DOHH2 (cell line): ENCODE results near the gene ARSK.

ENCODE experiments used
- H3F3A ChIP-seq: fragments of 200-600 bp; sonication (generic), shearing (Covaris generic); 2 replicates; pipeline ENCODE4 v1.6.0; 2016; ENCODE audit warnings: antibody characterized with exemption, mild to moderate bottlenecking; ENCODE audit not compliant: control insufficient read depth, insufficient read depth
- H3K27ac ChIP-seq: fragments of 200-600 bp; sonication (generic); 2 replicates; pipeline ENCODE4 v1.5.1; 2014; ENCODE audit warnings: low read depth, mild to moderate bottlenecking, low read length, moderate library complexity
- H3K27me3 ChIP-seq: fragments of 200-600 bp; sonication (generic); 2 replicates; pipeline ENCODE4 v1.6.1; 2014; ENCODE audit warnings: mild to moderate bottlenecking, low read length, mixed read lengths; ENCODE audit not compliant: control insufficient read depth
- H3K36me3 ChIP-seq: fragments of 200-600 bp; sonication (generic); 2 replicates; pipeline ENCODE4 v1.6.1; 2014; ENCODE audit warnings: mild to moderate bottlenecking, low read length, moderate library complexity, mixed read lengths; ENCODE audit not compliant: control insufficient read depth
- H3K4me1 ChIP-seq: fragments of 200-600 bp; sonication (generic); 2 replicates; pipeline ENCODE4 v1.6.1; 2014; ENCODE audit warnings: mild to moderate bottlenecking, low read length, mixed read lengths; ENCODE audit not compliant: control insufficient read depth
- H3K4me2 ChIP-seq: fragments of 200-600 bp; sonication (generic); 2 replicates; pipeline ENCODE4 v1.6.0; 2014; ENCODE audit warnings: mild to moderate bottlenecking, low read length, moderate library complexity
- H3K4me3 ChIP-seq: fragments of 200-600 bp; sonication (generic); 2 replicates; pipeline ENCODE4 v1.5.1; 2014; ENCODE audit warnings: mild to moderate bottlenecking, low read length, mixed read lengths
- H3K79me2 ChIP-seq: fragments of 200-600 bp; sonication (generic); 2 replicates; pipeline ENCODE4 v1.6.1; 2014; ENCODE audit warnings: mild to moderate bottlenecking, low read length, mixed read lengths; ENCODE audit not compliant: control insufficient read depth
- H3K9me2 ChIP-seq: fragments of 200-600 bp; sonication (generic); replicated peaks from 2 replicates; pipeline ENCODE4 v1.6.1; 2014; ENCODE audit warnings: mild to moderate bottlenecking, low read length, mixed read lengths; ENCODE audit not compliant: control insufficient read depth
- H3K9me3 ChIP-seq: fragments of 200-600 bp; sonication (generic); 2 replicates; pipeline ENCODE4 v1.6.1; 2014; ENCODE audit warnings: antibody characterized with exemption, low read length, mixed read lengths; ENCODE audit not compliant: control insufficient read depth, insufficient read depth
- H4K20me1 ChIP-seq: fragments of 200-600 bp; sonication (generic); 2 replicates; pipeline ENCODE4 v1.6.0; 2014; ENCODE audit warnings: low read depth, mild to moderate bottlenecking, antibody characterized with exemption, low read length, moderate library complexity; ENCODE audit not compliant: control insufficient read depth, insufficient read depth
- EZH2phosphoT487 ChIP-seq: fragments of 200-600 bp; sonication (generic); IDR thresholded peaks from 2 replicates; pipeline ENCODE4 v1.6.1; 2017; ENCODE audit warnings: borderline replicate concordance, mild to moderate bottlenecking, antibody characterized with exemption, low read length, moderate library complexity, mixed read lengths
- TF ChIP-seq, protein P1 (sequence below): fragments of 200-600 bp; sonication (generic); IDR thresholded peaks from one replicate; pipeline ENCODE4 v1.5.1; 2014; ENCODE audit warnings: antibody characterized with exemption, mild to moderate bottlenecking, low read depth, low read length; ENCODE audit not compliant: poor library complexity, severe bottlenecking

Gene ARSK

GRCh38 chr5:95565280-95565920, 10.5 kb downstream of the ARSK start:
- Histone ChIP-seq H3K4me3 (no peak overlapping the region), H3K27ac (no peak overlapping the region), H3K9me2 (no peaks in the 10 kb centered on the region), H3K4me1 (no peaks in the 10 kb centered on the region), H3K27me3 (no peaks in the 10 kb centered on the region), H3F3A (no peaks in the 10 kb centered on the region), H3K4me2 (no peak overlapping the region), H3K36me3 (peaks cover 4% of the 10 kb centered on the region; the same call in 1 of the 2 replicates), H4K20me1 (no peaks in the 10 kb centered on the region), H3K9me3 (no peaks in the 10 kb centered on the region), H3K79me2 (no peaks in the 10 kb centered on the region)
- TF ChIP-seq EZH2phosphoT487: no peak
- TF ChIP-seq, protein P1, sequence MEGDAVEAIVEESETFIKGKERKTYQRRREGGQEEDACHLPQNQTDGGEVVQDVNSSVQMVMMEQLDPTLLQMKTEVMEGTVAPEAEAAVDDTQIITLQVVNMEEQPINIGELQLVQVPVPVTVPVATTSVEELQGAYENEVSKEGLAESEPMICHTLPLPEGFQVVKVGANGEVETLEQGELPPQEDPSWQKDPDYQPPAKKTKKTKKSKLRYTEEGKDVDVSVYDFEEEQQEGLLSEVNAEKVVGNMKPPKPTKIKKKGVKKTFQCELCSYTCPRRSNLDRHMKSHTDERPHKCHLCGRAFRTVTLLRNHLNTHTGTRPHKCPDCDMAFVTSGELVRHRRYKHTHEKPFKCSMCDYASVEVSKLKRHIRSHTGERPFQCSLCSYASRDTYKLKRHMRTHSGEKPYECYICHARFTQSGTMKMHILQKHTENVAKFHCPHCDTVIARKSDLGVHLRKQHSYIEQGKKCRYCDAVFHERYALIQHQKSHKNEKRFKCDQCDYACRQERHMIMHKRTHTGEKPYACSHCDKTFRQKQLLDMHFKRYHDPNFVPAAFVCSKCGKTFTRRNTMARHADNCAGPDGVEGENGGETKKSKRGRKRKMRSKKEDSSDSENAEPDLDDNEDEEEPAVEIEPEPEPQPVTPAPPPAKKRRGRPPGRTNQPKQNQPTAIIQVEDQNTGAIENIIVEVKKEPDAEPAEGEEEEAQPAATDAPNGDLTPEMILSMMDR: no peak

DNA sequence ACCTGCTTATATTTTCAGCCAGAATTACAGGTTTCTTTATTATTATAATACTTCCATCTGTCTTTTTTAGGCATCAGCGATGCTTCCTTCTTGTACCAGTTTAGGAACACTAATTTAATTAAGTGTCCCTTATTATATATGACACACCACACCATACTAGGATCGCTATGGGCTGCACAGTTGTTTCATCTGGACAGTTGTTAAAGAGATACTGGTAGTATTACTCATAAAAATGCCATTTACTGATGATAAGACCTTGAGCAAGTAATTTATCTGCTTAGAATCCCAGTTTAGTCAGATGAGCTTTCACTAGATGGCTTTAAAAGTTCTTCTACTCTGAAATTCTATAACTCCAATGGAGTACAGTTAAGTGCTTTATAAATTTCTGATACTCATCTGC, 17.1 kb downstream of the ARSK start:
- Histone ChIP-seq H3K4me3 (no peak overlapping the region), H3K9me3 (no peaks in the 10 kb centered on the region), H3K4me2 (no peak overlapping the region), H3K27ac (no peak overlapping the region), H3K79me2 (no peaks in the 10 kb centered on the region), H3K27me3 (no peaks in the 10 kb centered on the region), H3K36me3 (peaks cover 4% of the 10 kb centered on the region; the same call in 1 of the 2 replicates), H4K20me1 (no peaks in the 10 kb centered on the region), H3F3A (no peaks in the 10 kb centered on the region), H3K4me1 (no peaks in the 10 kb centered on the region), H3K9me2 (no peaks in the 10 kb centered on the region)
- TF ChIP-seq, protein P1: no peak
- TF ChIP-seq EZH2phosphoT487: no peak

DNA sequence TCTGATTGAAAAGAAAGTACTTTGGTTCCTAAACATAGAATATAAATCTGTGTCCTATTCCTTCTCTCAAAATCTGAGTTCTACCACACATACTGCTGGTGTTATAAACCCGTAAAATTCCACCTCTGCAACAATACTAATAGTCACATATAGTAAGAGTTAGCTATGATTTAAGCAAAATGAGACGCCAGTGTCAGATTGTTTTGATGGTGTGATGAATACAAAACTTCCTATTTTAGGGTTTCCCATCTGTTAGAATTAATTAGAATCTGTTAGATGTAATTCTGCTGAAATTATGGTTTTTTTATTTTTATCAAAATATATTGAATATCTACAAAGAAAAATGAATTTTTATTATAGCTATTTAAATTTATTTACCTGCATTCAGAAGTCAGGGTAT, 26.7 kb downstream of the ARSK start:
- Histone ChIP-seq H3K36me3 (no peaks in the 10 kb centered on the region), H3K27me3 (no peaks in the 10 kb centered on the region), H3F3A (no peaks in the 10 kb centered on the region), H3K4me3 (no peak overlapping the region), H3K4me1 (no peaks in the 10 kb centered on the region), H3K9me2 (no peaks in the 10 kb centered on the region), H3K27ac (no peak overlapping the region), H4K20me1 (no peaks in the 10 kb centered on the region), H3K9me3 (no peaks in the 10 kb centered on the region), H3K79me2 (no peaks in the 10 kb centered on the region), H3K4me2 (no peak overlapping the region)
- TF ChIP-seq, protein P1: no peak
- TF ChIP-seq EZH2phosphoT487: no peak
